Fibroblast of villous mesenchyme (primary cell): Measurements from ENCODE around the gene INPP5J. TPM values are rescaled to one million over a fixed set of nuclear protein-coding genes. Genes with fewer than 3 reads are reported as not detected.

Experiments used
- DNase-seq: peaks from one replicate; pipeline ENCODE4 v3.0.0-alpha.2; 2010; ENCODE audit warnings: low read depth
- H3K4me3 ChIP-seq: 2 replicates; pipeline ENCODE4 v1.5.1; 2011; ENCODE audit warnings: low read depth, mild to moderate bottlenecking, low read length
- CTCF ChIP-seq: IDR thresholded peaks from 2 replicates; pipeline ENCODE4 v1.5.1; 2012; ENCODE audit warnings: low read depth, mild to moderate bottlenecking, low read length; ENCODE audit not compliant: insufficient read depth
- total RNA-seq: library from RNA; depleted of rRNA; stranded (reverse); fragments of >200 nt; gene quantifications from 2 replicates; pipeline ENCODE4 v1.2.3, GENCODE V29; 2012

INPP5J gene
- total RNA-seq, 1 donor, result 0.43 TPM

- no peak for DNase-seq
Measured at GRCh38 chr22:31142285-31142684, 19.5 kb downstream of the INPP5J start.

GRCh38 chr22:31143038-31143437 is 20.3 kb downstream of the INPP5J start:
- no peak for DNase-seq
- no peak overlapping the region for H3K4me3 ChIP-seq
- TF ChIP-seq CTCF, result no peak

More at GRCh38 chr22:31142285-31142684, 19.5 kb downstream of the INPP5J start:
- no peak overlapping the region for H3K4me3 ChIP-seq
- no peak for TF ChIP-seq CTCF

GRCh38 chr22:31143537-31143936 is 20.8 kb downstream of the INPP5J start:
- H3K4me3 ChIP-seq, result no peak overlapping the region
- TF ChIP-seq CTCF, result no peak
- DNase-seq, result no peak

GRCh38 chr22:31144223-31144622 is 21.5 kb downstream of the INPP5J start:
- TF ChIP-seq CTCF, result no peak
- no peak overlapping the region for H3K4me3 ChIP-seq
- peak; percentile 37 for DNase-seq

GRCh38 chr22:31148488-31148887 is 25.7 kb downstream of the INPP5J start:
- no peak for TF ChIP-seq CTCF
- no peak overlapping the region for H3K4me3 ChIP-seq
- DNase-seq, result no peak

- DNase-seq, result peak; percentile 82
- TF ChIP-seq CTCF, result peak; percentile 99
- H3K4me3 ChIP-seq, result no peak overlapping the region
Measured at GRCh38 chr22:31148953-31149627, 26.3 kb downstream of the INPP5J start.

- H3K4me3 ChIP-seq, result no peak overlapping the region
- DNase-seq, result no peak
- TF ChIP-seq CTCF, result peak; percentile 50
Measured at GRCh38 chr22:31150615-31151014, 27.8 kb downstream of the INPP5J start.
